GM04504 (cell line): Measurements from ENCODE around the gene ERICH6.

Experiments
- DNase-seq: peaks from one replicate; pipeline ENCODE4 v3.0.0-alpha.2; 2012; ENCODE audit warnings: low read depth

ERICH6 gene

DNA sequence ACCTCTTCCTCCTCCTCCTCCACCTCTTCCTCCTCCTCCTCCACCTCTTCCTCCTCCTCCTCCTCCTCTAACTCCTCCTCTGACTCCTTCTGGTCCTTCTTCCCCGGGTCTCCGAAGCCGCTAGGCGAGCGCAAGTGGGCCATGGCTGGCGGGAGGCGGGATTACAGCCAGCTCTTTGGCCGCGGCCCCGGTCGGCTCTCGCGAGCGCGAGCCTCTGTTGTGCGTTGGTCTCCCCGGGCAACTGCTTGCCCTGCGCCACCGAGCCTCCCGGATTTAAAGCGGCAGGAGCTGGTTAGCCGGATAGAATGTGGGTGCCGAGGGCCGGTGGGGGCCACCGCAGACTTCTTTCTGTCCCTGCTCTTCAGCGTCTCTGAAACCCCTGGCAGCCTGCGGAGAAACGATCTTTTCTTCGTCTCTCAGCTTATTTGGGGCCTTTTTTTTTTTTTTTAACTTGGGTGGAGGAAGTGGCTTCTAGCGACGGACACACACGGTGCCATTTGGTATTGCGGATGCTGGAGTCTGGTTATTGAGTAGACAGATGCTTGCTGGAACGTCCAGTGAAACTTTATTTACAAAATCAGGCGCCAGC lies at the start of gene ERICH6:
Gene ERICH6 (minus strand): TSS at position 165 of the 589 bp plus-strand sequence. CDS start 22 bp downstream, at position 143.
- peak; percentile 78 for DNase-seq

GRCh38 chr3:150751781-150752263 lies 48.1 kb upstream of the ERICH6 start:
- DNase-seq, result no peak

- no peak for DNase-seq
Measured at GRCh38 chr3:150749255-150749654, 45.5 kb upstream of the ERICH6 start.

- DNase-seq, result no peak
Measured at GRCh38 chr3:150748684-150749047, 44.9 kb upstream of the ERICH6 start.

GRCh38 chr3:150747886-150748683 lies 44.4 kb upstream of the ERICH6 start:
- DNase-seq, result no peak

- no peak for DNase-seq
Measured at GRCh38 chr3:150746791-150747590, 43.3 kb upstream of the ERICH6 start.

DNA sequence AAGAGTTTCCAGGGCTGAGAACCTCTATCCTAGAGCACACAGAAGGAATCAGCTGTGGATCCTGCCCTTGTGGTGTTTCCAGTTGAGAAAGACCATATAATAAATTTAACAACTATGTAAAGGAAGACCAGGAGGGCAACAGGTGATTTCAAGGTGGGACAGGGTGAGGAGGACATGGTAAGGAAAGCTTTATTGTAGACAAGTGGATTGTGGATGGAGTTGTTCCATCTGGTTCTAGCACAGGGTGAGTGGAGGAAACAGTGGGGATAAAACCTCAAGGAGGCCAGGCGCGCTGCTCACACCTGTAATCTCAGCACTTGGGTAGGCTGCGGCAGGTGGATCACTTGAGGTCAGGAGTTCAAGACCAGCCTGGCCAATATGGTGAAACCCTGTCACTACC lies 42.1 kb upstream of the ERICH6 start:
- no peak for DNase-seq

- no peak for DNase-seq
Measured at GRCh38 chr3:150744919-150745211, 41.1 kb upstream of the ERICH6 start.

DNA sequence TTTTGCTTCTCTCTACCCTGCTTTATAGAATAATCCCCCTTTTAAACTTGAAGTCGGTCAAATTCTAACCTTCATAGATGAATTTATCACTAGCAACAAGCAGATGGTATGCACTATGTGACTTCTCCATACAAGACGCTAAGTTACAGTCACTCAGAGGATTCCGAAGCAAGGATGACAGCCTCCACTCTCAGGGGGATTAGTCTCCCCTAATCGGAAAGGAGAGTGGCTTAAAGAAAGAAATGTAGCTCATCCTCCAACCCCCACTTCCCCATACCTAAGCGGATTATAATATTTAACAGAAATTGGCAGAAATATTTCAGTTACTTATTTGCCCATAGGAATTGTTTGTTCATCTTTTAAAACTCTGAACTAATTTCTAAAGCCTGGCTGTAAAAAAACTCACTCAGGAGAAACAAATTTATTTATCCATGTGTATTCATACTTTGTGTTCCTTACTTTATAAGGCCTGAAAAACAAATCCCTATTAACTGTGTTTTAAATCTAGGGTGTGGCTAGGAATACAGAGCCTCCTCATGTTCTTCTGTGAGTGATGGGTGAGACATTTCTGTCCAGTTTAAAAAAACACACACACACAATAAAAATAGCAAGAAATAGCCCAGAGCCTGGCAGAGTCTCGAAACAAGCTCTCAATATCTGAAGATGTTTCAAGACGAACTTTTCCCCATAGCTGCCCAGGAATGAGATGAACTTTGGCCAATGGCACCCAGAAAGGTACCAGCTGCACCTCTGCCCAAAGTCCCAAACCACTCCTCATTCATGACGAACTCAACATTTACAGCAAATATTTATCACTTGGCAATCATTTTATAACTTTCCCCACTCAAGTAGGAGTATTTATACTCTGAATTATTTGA lies 40.6 kb upstream of the ERICH6 start:
- no peak for DNase-seq

DNA sequence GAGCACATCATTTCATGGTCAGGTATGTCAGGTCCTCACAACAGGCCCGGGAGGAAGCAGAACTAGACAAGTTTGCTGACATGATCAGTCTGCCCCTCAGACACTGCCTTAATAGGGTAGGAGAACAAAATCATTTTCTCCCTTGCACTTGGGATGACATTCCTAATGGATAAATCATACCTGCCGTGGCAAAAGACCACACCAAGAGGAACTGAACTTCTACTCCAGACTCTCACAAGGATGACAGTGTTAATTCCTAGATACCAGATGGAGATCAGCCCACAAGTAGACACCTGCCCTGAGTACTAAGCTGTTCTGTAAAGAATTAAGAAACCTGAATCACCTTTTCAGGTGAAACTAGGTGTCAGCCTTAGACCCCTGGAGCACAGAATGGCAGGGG lies 39.8 kb upstream of the ERICH6 start:
- DNase-seq, result no peak

DNA sequence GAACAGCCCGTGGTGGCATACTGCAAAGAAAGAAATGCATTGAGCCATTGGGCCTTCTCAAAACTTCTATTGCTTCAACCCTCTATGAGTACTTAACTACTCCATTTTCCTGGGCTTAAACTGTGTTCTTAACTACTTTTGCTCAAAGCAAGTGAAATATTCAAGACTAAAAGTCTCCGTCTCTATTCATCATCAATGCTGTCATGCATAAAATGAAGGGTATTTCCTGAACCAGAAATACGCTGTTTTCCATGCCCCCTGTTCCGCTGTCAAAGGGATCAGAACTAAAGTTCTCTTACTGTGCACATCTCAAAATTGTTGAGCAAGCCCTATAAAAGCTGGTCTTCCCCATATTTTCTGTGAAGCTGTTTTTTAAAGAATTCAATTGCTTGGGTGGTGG lies 39.0 kb upstream of the ERICH6 start:
- DNase-seq, result no peak

DNA sequence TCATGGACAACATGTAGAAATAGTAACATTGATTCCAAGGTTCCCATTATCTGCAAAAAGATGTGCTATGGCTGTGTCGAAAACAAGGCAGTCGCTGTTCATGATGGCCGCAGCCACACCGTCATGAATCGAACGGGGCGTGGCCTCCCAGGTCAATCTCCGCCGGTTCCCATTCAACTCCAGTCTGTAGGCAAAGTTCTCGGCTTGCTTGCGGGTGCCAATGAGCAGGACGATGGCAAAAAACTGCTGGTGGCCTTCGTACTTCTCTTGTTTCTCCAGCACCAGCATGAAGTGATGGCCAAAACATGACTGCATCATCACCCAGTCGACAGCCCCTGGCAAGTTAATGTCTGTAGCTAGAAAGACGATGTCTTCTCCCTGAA lies 38.4 kb upstream of the ERICH6 start:
- no peak for DNase-seq

GRCh38 chr3:150741497-150742140 lies 37.9 kb upstream of the ERICH6 start:
- DNase-seq, result no peak

DNA sequence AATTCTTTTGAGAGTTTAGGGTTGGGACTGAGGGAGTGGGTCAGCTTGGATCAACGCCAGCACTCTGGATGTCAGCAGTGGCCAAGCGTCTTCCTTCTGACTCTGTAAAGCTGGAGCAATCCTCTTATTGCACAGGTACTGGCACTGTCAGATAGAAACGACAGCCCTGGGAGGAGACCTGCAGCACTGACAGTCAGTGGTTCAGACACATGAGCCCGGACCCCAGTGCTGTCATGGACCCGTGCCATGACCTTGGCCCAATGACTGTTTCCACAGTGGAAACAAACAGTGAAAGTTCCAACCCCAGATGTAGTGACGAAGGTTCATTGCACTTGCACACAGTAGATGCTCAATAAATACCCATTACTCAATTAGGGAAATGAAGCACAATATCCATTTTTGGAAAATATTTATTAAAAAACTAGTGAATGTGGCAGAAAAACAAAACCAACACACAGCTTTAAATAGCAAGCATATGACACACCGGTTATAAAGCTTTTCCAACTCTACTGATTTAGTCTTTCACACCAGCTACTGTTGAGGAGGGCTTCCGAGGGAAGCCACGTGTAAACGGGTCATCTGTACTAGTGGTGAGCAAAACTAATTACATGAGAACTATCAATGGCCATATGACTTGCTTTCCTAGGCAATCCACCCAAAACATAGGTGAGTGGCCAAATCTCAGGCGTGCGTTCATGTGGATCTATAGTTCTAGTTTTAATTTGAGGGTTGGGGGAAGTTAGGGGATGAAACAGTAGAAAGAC lies 37.2 kb upstream of the ERICH6 start:
- no peak for DNase-seq

DNA sequence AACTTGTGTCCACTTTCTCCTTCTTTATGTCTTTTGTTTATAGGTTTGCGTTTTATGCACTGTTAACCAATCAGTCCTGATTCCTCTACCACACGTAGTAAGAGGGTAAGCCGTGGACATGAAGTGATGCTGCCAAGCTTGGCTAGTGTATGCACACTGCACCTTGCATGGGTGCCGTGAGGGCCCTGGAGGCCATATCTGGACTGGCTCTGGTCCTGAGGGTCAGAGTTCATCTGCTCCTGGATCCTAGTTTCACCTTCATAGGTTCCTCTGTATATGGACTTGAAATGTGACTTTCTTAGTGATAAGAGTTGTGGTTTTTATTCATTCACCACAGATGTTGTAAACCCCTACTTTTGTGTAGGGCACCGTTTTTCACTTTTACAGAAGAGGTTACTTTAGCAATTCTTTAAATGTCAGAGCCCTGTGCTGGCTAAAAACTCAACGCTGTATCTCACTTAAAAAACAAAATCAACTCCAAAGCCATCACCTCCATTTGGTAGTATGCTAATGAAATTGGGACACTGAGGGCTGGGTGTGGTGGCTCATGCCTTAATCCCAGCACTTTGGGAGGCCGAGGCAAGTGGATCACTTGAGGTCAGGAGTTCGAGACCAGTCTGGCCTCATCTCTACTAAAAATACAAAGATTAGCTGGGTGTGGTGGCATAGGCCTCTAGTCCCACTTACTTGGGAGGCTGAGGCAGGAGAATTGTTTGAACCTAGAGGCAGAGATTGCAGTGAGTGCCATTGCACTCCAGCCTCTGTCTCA lies 36.3 kb upstream of the ERICH6 start:
- DNase-seq, result no peak

- DNase-seq, result no peak
Measured at GRCh38 chr3:150739200-150739863, 35.6 kb upstream of the ERICH6 start.

DNA sequence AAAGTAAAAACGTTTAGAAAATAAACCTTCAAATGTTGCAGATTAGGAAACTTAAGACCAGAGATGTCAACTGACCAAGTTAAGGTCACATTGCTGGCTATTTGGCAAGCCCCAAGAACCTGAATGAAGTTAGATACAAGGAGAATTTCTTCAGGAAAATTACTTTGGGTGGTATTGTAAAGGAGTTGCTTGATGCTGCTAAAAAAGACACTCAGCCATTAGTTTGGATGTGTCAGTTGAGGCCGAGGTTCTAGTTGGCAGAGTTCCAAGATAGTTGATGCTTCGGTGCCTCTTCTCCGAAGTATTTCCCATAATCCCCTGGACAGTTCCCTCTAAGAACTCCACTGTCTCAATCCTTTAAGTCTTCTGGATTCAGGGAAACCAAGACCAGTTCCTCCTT lies 35.0 kb upstream of the ERICH6 start:
- DNase-seq, result no peak

GRCh38 chr3:150737874-150738679 lies 34.4 kb upstream of the ERICH6 start:
- DNase-seq, result no peak
